Upper lobe of left lung (tissue), 6 donors: ENCODE results near the gene CLDN7. TPM values are rescaled to one million over a fixed set of nuclear protein-coding genes. Genes with fewer than 3 reads are reported as not detected.

Experiments used
- ATAC-seq, 2 donors: fragments of 200-7000 bp; cut with Tn5 transposase; one replicate each; pipeline ENCODE4 v1.9.1; 2022; ENCODE audit warnings: mild to moderate bottlenecking in 2 of 2, moderate library complexity in 2 of 2; ENCODE audit not compliant: low FRiP score in 2 of 2
- DNase-seq, 2 donors: peaks; one replicate each; pipeline ENCODE4 v3.0.0-alpha.2; 2019 to 2020
- H3K27ac ChIP-seq, 4 donors: fragments of 200-600 bp; sonication (generic); one replicate each; pipeline ENCODE4 v1.5.1; 2016 to 2019
- H3K27me3 ChIP-seq, 4 donors: fragments of 200-600 bp; sonication (generic); one replicate each; pipeline ENCODE4 v1.5.1; 2017 to 2019
- H3K36me3 ChIP-seq, 4 donors: fragments of 200-600 bp; sonication (generic); one replicate each; pipeline ENCODE4 v1.5.1; 2016 to 2019
- H3K4me1 ChIP-seq, 4 donors: fragments of 200-600 bp; sonication (generic); one replicate each; pipeline ENCODE4 v1.5.1; 2018 to 2019
- H3K4me3 ChIP-seq, 4 donors: fragments of 200-600 bp; sonication (generic); one replicate each; pipeline ENCODE4 v1.5.1; 2017 to 2019; ENCODE audit warnings: mild to moderate bottlenecking in 2 of 4, moderate library complexity in 1 of 4
- H3K9me3 ChIP-seq, 4 donors: fragments of 200-600 bp; sonication (generic); one replicate each; pipeline ENCODE4 v1.5.1; 2018 to 2019
- EP300 ChIP-seq, 4 donors: sonication (generic); formaldehyde crosslinking; IDR thresholded peaks; one replicate each; pipeline ENCODE4 v1.5.1; 2017; ENCODE audit warnings: antibody characterized with exemption in 4 of 4, control low read depth in 2 of 4
- POLR2A ChIP-seq, 4 donors: fragments of 450-650 bp; IDR thresholded peaks; one replicate each; pipeline ENCODE4 v1.5.1; 2016 to 2017; ENCODE audit warnings: antibody characterized with exemption in 4 of 4, mild to moderate bottlenecking in 2 of 4
- POLR2AphosphoS5 ChIP-seq, 2 donors: sonication (generic); formaldehyde crosslinking; IDR thresholded peaks; one replicate each; pipeline ENCODE4 v1.5.1; 2017; ENCODE audit warnings: antibody characterized with exemption in 2 of 2
- WGBS, 2 donors: methylation state at CpG; one replicate each; pipeline ENCODE4 v1.1.5; 2017 to 2018; 5-methylcytosine and 5-hydroxymethylcytosine counted together
- total RNA-seq, 6 donors: library from RNA; depleted of rRNA in 4 of 6; stranded (reverse); fragments of >200 nt in 4 of 6; gene quantifications; one replicate each; pipeline versions ENCODE4 v1.1.0 to v1.2.1, GENCODE V29; 2016 to 2021
- TF ChIP-seq, protein P1 (sequence below), 6 experiments: fragments of 450-650 bp in 4 of 6; fragments of 200-600 bp in 2 of 6; sonication (generic) in 2 of 6; IDR thresholded peaks; one replicate each; pipeline ENCODE4 v1.5.1; 2016 to 2019; ENCODE audit warnings: antibody characterized with exemption in 6 of 6
- donor health status: DM: no; HTN: no; CAD: no; lungs with moderate emphysema.
- donor health status: DM: no; HTN: yes; CAD: no; lungs with severe emphysema.

CLDN7 gene
- total RNA-seq, 6 donors from 2014 or later = 57.6 to 201 (median 137) TPM

- 0 to 2% methylated on average over 5 to 9 of the region's 9 CpGs for WGBS, 2 donors
- H3K9me3 ChIP-seq = no peaks in the 10 kb centered on the region
- peak overlapping the region; percentile 75 to 92 (median 84) for H3K27ac ChIP-seq
- H3K4me3 ChIP-seq = peak overlapping the region; percentile 60 to 94 (median 82)
- ATAC-seq (no peak), DNase-seq (peak in 1 of 2 donors; percentile 33)
- TF ChIP-seq, protein P1, sequence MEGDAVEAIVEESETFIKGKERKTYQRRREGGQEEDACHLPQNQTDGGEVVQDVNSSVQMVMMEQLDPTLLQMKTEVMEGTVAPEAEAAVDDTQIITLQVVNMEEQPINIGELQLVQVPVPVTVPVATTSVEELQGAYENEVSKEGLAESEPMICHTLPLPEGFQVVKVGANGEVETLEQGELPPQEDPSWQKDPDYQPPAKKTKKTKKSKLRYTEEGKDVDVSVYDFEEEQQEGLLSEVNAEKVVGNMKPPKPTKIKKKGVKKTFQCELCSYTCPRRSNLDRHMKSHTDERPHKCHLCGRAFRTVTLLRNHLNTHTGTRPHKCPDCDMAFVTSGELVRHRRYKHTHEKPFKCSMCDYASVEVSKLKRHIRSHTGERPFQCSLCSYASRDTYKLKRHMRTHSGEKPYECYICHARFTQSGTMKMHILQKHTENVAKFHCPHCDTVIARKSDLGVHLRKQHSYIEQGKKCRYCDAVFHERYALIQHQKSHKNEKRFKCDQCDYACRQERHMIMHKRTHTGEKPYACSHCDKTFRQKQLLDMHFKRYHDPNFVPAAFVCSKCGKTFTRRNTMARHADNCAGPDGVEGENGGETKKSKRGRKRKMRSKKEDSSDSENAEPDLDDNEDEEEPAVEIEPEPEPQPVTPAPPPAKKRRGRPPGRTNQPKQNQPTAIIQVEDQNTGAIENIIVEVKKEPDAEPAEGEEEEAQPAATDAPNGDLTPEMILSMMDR (IDR thresholded peaks at IDR 0.05) = no peak
- TF ChIP-seq EP300 (IDR thresholded peaks at IDR 0.05) = no peak
- TF ChIP-seq POLR2A (IDR thresholded peaks at IDR 0.05) = no peak
- TF ChIP-seq POLR2AphosphoS5 (IDR thresholded peaks at IDR 0.05) = no peak
- H3K36me3 ChIP-seq = peaks cover 9 to 35% (median 29%) of the 10 kb centered on the region in 4 donors
- peaks cover 18 to 58% (median 37%) of the 10 kb centered on the region in 4 donors for H3K4me1 ChIP-seq
- H3K27me3 ChIP-seq = no peaks in the 10 kb centered on the region
These were observed 28.6 kb downstream of the CLDN7 start for GRCh38 chr17:7233701-7234082.

- no peak for DNase-seq
- Histone ChIP-seq H3K4me1 (peaks cover 18 to 53% (median 30%) of the 10 kb centered on the region in 4 donors), H3K9me3 (no peaks in the 10 kb centered on the region), H3K36me3 (peaks cover 9 to 51% (median 39%) of the 10 kb centered on the region in 4 donors), H3K27me3 (no peaks in the 10 kb centered on the region), H3K4me3 (peak overlapping the region in 1 of 4 donors; percentile 91), H3K27ac (no peak overlapping the region)
- 82 to 89% methylated on average over 5 of the region's 5 CpGs for WGBS, 2 donors
- no peak for TF ChIP-seq POLR2AphosphoS5 (IDR thresholded peaks at IDR 0.05)
- ATAC-seq = no peak
These were observed 30.2 kb downstream of the CLDN7 start for GRCh38 chr17:7232114-7232513.

GRCh38 chr17:7229504-7229903, 32.8 kb downstream of the CLDN7 start:
- DNase-seq (peak in 1 of 2 donors; percentile 65), ATAC-seq (no peak)
- Histone ChIP-seq H3K27ac (no peak overlapping the region), H3K4me1 (peaks cover 14 to 34% (median 20%) of the 10 kb centered on the region in 4 donors), H3K36me3 (peaks cover 12 to 61% (median 50%) of the 10 kb centered on the region in 4 donors), H3K9me3 (no peaks in the 10 kb centered on the region), H3K27me3 (no peaks in the 10 kb centered on the region), H3K4me3 (no peak overlapping the region)
- WGBS, 2 donors = 96 to 97% methylated on average over 19 of the region's 19 CpGs
- TF ChIP-seq, protein P1 (IDR thresholded peaks at IDR 0.05) = no peak
- no peak for TF ChIP-seq POLR2A (IDR thresholded peaks at IDR 0.05)
- TF ChIP-seq POLR2AphosphoS5 (IDR thresholded peaks at IDR 0.05) = no peak
- no peak for TF ChIP-seq EP300 (IDR thresholded peaks at IDR 0.05)

DNA sequence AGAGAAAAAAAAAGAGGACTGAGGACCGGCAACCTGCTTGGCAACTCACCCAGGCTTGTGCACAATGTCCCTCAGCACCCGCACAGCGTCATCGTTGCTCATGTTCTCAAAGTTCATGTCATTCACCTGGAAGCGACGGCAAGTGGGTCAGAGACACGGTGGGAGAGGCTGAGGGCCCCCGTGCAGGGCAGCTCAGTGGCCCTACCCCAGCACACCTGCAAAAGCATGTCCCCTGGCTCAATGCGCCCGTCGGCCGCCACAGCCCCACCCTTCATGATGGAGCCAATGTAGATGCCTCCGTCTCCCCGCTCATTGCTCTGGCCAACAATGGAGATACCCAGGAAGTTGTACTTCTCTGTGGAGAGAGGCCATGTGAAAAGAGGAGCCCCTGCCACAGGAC, 33.4 kb downstream of the CLDN7 start:
- WGBS, 2 donors = 93 to 96% methylated on average over 14 of the region's 14 CpGs
- no peaks in the 10 kb centered on the region for H3K9me3 ChIP-seq
- H3K27ac ChIP-seq = no peak overlapping the region
- TF ChIP-seq EP300 (IDR thresholded peaks at IDR 0.05) = no peak
- TF ChIP-seq, protein P1 (IDR thresholded peaks at IDR 0.05) = no peak
- TF ChIP-seq POLR2AphosphoS5 (IDR thresholded peaks at IDR 0.05) = no peak
- no peak for TF ChIP-seq POLR2A (IDR thresholded peaks at IDR 0.05)
- peaks cover 15 to 67% (median 55%) of the 10 kb centered on the region in 4 donors for H3K36me3 ChIP-seq
- no peaks in the 10 kb centered on the region for H3K27me3 ChIP-seq
- no peak for ATAC-seq
- no peak overlapping the region for H3K4me3 ChIP-seq
- peaks cover 14 to 32% (median 20%) of the 10 kb centered on the region in 4 donors for H3K4me1 ChIP-seq
- DNase-seq = peak in 1 of 2 donors; percentile 75

DNA sequence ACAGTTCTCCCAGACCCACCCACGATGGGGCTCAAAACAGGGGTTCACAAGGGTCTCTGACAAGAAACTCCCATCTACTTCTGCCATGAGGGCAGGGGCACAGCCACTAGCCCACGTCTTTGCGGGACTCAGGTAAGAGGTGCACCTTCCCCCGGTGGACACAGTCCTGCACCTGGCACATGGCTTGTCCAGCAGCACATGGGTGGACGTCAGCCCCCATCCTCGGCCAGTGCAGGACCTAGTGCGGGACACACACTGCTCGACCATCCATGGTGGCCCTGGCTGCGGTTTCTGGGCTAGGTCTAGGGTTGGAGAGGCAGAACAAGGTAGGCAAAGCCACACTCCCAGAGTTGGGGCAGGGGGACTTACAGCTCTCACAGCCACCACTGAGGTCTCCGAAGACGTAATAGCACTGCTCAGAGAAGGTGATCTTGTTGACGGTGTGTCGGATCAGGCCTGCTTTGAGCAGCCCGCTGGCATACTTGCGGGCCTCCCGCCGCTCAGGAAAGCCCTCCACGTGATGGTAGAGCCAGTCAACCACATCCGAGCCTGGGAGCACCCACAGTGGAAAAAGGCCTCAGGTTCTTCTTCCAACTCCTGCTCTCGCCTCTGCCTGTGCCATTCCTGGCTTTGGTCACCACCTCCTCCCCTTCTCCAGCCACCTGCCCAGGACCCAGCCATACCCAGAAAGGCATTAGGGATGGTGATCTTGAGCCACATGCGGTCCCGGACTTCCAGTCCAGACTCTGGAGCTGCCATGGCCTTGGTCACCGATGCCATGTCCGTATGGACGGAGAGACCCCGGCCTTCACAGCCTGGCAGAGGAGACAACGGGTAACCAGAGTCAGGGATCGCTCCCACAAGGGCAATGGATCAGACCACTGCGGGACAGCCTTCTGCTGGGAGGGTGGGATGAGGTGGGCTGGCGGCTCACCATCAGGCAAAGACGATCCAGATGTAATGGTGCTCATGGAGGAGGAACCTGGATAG, 35.3 kb downstream of the CLDN7 start:
- Histone ChIP-seq H3K27ac (no peak overlapping the region), H3K27me3 (no peaks in the 10 kb centered on the region), H3K9me3 (no peaks in the 10 kb centered on the region), H3K4me1 (peaks cover 0 to 18% (median 4%) of the 10 kb centered on the region in 4 donors), H3K36me3 (peaks cover 20 to 86% (median 74%) of the 10 kb centered on the region in 4 donors), H3K4me3 (no peak overlapping the region)
- DNase-seq (no peak), ATAC-seq (no peak)
- WGBS, 2 donors = 93 to 97% methylated on average over 15 to 30 of the region's 31 CpGs
- TF ChIP-seq EP300 (IDR thresholded peaks at IDR 0.05) = no peak
- no peak for TF ChIP-seq POLR2AphosphoS5 (IDR thresholded peaks at IDR 0.05)
- TF ChIP-seq POLR2A (IDR thresholded peaks at IDR 0.05) = no peak
- TF ChIP-seq, protein P1 (IDR thresholded peaks at IDR 0.05) = no peak
